NCI-H187 treated with DMSO at 0.1 percent for 48 hours (cell line): ENCODE measurements around the gene UBE2E1.
"Not testable (repeated sequence)": the region's sequence is repeated elsewhere in the genome, so short reads cannot be mapped to it uniquely, and the experiment has no call there.

Source experiments
- DNase-seq: peaks from one replicate; lab custom pipeline; 2025; lab: John Stamatoyannopoulos, UW

Gene UBE2E1

GRCh38 chr3:23879485-23879884 lies 73.7 kb downstream of the UBE2E1 start:
- DNase-seq, result no peak

- no peak for DNase-seq
Observed at GRCh38 chr3:23880703-23881339, 75.1 kb downstream of the UBE2E1 start.

- DNase-seq, result not testable (repeated sequence)
Observed at GRCh38 chr3:23881993-23882392, 76.2 kb downstream of the UBE2E1 start.

- no peak for DNase-seq
Observed at GRCh38 chr3:23882487-23882918, 76.7 kb downstream of the UBE2E1 start.

GRCh38 chr3:23884481-23884880 lies 78.7 kb downstream of the UBE2E1 start:
- no peak for DNase-seq

DNA sequence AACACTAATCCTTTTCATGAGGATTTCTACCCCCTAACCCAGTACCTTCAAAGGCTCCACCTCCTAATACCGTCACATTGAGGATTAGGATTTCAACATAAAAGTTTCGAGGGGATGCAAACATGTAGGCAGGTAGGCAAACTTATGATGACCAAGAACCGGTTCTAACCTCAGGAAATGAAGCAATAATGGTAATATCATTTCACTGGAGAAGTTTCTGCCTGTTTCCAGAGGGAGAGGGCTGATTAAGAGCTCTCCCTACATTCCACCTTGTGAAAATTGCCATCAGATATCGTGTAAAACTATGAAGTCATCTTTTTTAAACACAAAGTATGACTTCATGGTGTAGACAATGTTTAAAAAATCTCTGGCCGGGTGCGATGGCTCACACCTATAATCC lies 79.5 kb downstream of the UBE2E1 start:
- DNase-seq, result no peak

DNA sequence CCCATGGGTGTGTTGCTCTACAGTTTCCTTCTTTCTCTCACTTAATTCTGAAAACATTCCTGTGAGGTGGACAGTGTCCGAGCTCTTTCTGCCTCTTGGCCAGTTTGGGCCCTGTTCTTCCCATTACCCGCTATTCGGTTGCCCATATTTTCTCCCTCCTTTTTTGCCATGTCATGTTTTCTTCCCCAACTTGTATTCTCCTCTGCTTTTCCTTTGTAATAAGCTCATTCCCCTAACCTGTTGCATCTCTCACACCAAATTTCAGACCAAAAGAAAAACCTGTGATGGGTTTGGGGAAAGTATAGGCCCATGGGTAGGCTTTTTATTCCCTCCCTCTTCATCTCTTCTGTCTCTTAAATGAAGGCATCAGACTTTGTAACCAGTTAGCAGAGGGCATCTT lies 80.6 kb downstream of the UBE2E1 start:
- DNase-seq, result no peak

DNA sequence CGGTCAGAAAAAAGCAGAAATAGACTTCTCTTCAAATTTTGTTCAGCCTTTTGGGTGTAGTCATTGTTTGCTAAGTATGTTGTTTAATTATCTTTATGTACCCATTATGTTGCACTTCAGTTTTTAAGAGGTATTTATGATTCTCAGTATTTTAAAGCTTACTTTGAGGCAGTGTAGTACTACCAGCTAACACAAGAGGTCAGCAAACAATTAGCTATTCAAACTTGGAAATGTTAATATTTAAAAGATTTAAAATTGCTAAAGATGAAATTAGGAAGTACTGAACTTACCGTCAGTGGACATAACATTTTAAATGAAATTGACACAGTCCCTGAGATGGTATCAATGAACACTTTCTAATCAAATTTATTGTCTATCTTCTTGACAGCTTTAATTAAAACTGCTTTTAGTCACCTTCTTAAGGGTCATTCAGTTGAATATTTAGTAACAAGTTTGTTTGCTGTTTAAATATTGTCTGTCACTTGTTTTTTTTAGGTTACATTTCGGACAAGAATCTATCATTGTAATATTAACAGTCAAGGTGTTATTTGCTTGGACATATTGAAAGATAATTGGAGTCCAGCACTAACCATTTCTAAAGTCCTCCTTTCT lies 83.0 kb downstream of the UBE2E1 start:
- no peak for DNase-seq

- DNase-seq, result no peak
Observed at GRCh38 chr3:23889386-23889785, 83.6 kb downstream of the UBE2E1 start.

DNA sequence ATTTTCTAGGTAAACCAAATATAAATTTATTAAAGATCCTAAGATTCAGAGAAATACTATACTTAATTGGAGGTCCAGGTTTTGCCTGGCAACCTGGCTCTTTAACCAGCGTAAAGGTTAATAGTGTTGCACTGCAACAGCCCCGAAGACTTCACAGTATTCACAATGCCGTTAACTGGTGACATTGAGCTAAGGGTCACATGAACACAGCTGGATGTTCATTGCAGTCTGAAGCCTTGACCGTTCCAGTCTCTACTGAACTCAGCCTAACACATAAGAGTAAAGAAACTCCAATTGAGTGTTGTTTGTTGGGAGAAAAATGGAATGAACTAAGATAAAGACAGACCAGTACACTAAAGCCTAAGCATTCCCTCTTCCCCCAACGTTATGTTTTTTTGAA lies 84.2 kb downstream of the UBE2E1 start:
- no peak for DNase-seq

DNA sequence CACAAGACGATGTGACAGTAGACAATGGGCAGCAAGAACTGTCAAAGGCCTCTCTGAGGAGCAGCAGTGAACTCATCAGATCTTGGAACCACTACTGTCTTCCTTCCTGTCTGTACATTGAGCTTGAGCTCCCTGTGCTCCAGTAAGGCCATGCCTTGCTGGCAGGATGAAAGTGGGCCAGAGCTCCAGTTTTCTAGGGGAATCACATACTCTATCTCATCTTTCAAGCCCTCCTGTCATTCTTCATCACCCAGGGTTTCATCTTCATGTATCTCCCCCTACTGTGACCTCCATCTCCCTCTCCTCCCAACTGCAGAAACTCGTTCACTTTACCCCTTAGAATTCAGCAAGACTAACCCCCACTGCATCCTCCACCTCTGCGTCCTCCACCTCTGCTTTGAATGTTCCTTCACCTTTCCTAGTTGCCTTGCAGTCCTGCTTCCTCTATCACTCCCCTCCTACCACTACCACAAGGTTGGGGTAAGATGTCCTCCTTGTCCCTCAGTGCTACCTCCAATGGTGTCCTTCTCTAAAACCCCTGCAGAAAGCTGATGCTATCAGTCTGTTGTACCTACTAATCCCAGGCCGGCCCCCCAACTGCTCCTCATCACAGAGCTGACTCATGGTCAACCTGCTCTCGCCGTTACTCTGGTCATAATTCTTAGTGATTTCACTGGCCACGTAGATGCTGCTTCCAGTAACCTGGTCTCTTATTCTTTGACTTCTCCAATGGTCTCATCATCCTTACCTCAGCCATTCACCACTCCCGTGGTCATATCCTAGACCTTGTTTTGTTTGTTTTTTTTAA lies 88.7 kb downstream of the UBE2E1 start:
- DNase-seq, result no peak

DNA sequence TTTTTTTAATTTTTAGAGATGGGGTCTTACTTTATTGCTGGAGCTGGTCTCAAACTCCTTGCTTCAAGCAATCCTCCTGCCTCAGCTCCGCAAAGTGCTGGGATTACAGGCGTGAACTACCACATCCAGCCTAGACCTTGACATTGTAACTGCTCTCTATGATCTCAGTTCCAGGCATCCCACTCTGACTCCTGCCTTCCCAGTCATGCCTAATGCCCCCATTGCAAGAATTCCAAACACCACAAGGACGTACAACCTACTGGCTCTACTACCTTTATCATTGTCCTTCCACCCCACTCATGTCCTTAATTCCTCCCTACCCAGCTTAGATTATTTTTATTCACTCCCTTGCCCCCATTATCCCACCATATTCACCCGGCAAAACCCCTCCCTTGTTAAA lies 89.4 kb downstream of the UBE2E1 start:
- DNase-seq, result no peak

- DNase-seq, result no peak
Observed at GRCh38 chr3:23900744-23901143, 95.0 kb downstream of the UBE2E1 start.

DNA sequence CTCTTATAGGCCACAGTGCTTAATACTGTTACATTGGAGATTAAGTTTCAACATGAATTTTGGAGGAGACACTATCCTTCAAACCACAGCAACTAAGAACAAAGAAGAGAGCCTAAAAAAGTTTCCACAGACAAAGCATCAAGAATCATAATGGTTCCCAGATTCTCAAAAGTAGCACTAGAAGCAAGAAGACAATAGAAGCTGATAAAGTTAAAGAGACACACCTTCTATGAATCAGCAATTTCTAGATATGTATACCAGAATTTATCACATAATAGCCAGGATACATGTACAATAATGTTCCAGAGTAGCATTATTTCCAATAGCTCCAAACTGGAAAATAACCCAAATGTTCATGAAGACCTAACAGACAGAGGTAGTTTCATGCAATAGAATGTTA lies 98.8 kb downstream of the UBE2E1 start:
- DNase-seq, result no peak

- DNase-seq, result no peak
Observed at GRCh38 chr3:23909341-23909740, 103.6 kb downstream of the UBE2E1 start.

DNA sequence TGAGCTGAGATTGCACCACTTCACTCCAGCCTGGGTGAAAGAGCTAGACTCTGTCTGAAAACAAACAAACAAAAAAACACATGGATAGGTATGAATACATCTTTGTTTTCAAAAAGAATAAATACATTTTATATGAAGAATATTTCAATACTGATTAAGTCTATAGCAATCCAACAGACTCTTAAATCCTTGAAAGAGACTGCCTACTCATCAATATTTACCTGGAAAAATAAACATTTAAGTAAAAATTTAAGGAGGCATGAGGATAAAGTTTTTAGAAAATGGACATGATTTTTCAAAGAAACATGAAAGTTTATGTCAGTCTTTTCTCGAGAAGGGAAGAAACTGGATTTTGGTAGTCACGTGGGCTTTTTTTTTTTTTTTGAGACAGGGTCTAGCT lies 105.6 kb downstream of the UBE2E1 start:
- DNase-seq, result no peak

DNA sequence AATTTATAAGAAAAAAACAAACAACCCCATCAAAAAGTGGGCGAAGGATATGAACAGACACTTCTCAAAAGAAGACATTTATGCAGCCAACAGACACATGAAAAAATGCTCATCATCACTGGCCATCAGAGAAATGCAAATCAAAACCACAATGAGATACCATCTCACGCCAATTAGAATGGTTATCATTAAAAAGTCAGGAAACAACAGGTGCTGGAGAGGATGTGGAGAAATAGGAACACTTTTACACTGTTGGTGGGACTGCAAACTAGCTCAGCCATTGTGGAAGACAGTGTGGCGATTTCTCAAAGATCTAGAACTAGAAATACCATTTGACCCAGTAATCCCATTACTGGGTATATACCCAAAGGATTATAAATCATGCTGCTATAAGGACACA lies 106.6 kb downstream of the UBE2E1 start:
- DNase-seq, result not testable (repeated sequence)

- no peak for DNase-seq
Observed at GRCh38 chr3:23913182-23913581, 107.4 kb downstream of the UBE2E1 start.

DNA sequence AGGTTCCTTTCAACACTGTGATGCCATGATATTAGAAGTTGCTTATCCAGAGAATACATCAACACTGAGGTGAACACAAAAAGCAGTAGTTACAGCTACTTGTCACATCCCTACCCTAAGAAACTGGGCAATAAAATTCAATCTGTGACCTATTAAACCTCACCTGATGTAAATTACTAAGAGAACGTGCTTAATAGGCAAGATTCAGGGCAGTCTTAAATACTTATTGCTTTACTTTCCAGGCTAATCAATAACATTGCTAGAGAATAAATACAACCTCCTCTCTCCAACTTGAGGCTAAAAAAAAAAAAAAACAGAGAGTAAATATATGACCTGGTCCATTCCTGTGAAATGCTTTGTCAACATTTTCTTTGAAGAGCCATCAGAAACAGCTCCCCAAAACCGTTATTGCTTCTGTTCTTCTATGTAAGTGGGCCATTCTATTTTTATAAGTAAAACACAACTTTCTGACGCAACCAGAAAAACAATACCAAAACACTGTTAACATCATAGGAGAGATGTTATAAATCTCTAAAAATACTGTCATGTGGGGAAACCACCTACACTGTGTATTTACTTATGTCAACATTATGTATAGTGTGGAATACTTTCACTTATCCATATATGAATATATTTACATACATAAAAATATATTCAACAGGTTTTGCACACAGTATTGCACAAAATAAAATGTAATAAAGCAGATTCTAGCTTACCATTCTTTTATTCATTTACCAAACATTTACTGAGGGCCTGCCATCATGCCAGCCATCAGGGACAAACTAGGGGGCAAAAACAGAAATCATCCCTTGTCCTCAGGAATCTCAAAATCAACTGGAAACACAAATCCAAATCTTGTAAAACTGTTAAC lies 108.4 kb downstream of the UBE2E1 start:
- DNase-seq, result no peak

- DNase-seq, result no peak
Observed at GRCh38 chr3:23915537-23916108, 109.9 kb downstream of the UBE2E1 start.

DNA sequence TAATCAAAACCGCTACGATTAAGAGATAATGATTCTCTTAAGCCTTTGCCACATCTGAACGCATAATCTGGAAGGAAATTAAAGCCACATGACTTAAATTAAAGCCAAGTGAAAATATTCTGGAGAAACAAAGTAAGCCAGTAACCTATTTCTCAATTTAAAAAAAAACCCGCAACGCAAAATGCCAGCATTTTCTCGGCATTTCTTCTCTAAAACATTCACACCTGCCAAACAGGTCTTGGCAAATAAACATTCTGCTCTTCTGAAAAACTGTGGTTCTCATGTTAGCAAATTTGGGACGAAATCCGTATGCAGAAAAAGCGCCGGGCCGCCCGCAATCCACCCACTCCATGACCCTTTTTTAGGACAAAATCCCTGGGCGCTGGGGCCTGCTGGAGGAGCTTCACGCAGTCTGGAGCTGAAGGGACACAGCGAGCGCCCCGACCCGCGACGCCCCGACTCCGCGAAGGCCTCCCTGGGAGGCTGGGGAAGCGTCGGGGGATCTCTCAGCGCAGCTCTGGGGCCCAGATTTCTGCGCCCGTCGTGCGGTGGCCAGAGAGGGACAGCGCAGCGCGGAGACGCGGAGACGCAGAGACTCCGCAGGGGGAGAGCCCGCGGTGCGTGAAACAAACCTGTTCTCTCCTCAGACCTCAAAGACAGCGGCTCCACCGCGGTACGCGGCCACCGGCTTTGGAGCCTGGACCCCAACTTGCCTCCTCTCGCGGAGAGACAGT lies 110.6 kb downstream of the UBE2E1 start:
- DNase-seq, result no peak
